HEK293 (cell line): ENCODE measurements around the gene GALNT8.

ENCODE experiments used
- CTCF ChIA-PET: fragments of 350-600 bp; formaldehyde crosslinking; extraction: SDS; loops from one replicate; lab custom pipeline; 2021; ENCODE audit warnings: antibody characterized with exemption; lab: Yijun Ruan, JAX
- POLR2A ChIA-PET: fragments of 300-600 bp; formaldehyde crosslinking; extraction: SDS; loops from one replicate; lab custom pipeline; 2020; ENCODE audit warnings: antibody characterized with exemption, inconsistent platforms; lab: Yijun Ruan, JAX
- H3K27ac ChIP-seq: fragments of 200-500 bp; sonication (Bioruptor generic); 2 replicates; pipeline ENCODE4 v1.5.1; 2014; ENCODE audit warnings: low read depth, low read length, control low read depth, inconsistent platforms; ENCODE audit errors: extremely low read depth
- H3K36me3 ChIP-seq, 2 experiments: fragments of 200-500 bp in 1 of 2; sonication (Bioruptor generic) in 1 of 2; 1 replicate in 1 of 2; 2 replicates in 1 of 2; pipeline ENCODE4 v1.5.1; 2014 to 2017; ENCODE audit warnings: inconsistent platforms in 2 of 2, low read length in 2 of 2; ENCODE audit not compliant: control insufficient read depth in 2 of 2, insufficient read depth in 1 of 2
- H3K4me1 ChIP-seq: fragments of 200-500 bp; sonication (Bioruptor generic); 2 replicates; pipeline ENCODE4 v1.5.1; 2014; ENCODE audit warnings: mild to moderate bottlenecking, low read length, inconsistent platforms; ENCODE audit not compliant: control insufficient read depth, insufficient read depth
- H3K4me3 ChIP-seq: 2 replicates; pipeline ENCODE4 v1.5.1; 2011; ENCODE audit warnings: low read depth, mild to moderate bottlenecking, control low read depth, low read length, moderate library complexity
- H3K9me3 ChIP-seq: fragments of 200-500 bp; sonication (Bioruptor generic); 2 replicates; pipeline ENCODE4 v1.5.1; 2014; ENCODE audit warnings: low read depth, low read length, inconsistent platforms; ENCODE audit not compliant: control insufficient read depth, insufficient read depth
- HOXD13 ChIP-seq: sonication (generic); formaldehyde crosslinking; IDR thresholded peaks from 2 replicates; pipeline ENCODE4 v1.8.0; 2022; ENCODE audit warnings: missing genetic modification reagents, borderline replicate concordance
- KLF1 ChIP-seq: fragments of 450-650 bp; formaldehyde crosslinking; IDR thresholded peaks from 2 replicates; pipeline ENCODE4 v1.5.1; 2016; ENCODE audit warnings: missing biosample characterization, missing genetic modification characterization
- KLF16 ChIP-seq: fragments of 450-650 bp; formaldehyde crosslinking; IDR thresholded peaks from 2 replicates; pipeline ENCODE4 v1.5.1; 2017; ENCODE audit warnings: missing biosample characterization, missing genetic modification characterization
- MEIS1 ChIP-seq: sonication (generic); formaldehyde crosslinking; IDR thresholded peaks from 2 replicates; pipeline ENCODE4 v1.8.1; 2022; ENCODE audit warnings: missing genetic modification reagents, mild to moderate bottlenecking, borderline replicate concordance
- SCRT2 ChIP-seq: fragments of 450-650 bp; formaldehyde crosslinking; IDR thresholded peaks from 2 replicates; pipeline ENCODE4 v1.5.1; 2016; ENCODE audit warnings: missing biosample characterization, missing genetic modification characterization
- SP2 ChIP-seq: fragments of 450-650 bp; formaldehyde crosslinking; IDR thresholded peaks from 2 replicates; pipeline ENCODE4 v1.5.1; 2016; ENCODE audit warnings: missing biosample characterization, missing genetic modification characterization
- TCF7L2 ChIP-seq: IDR thresholded peaks from 2 replicates; pipeline ENCODE4 v1.6.1; 2011; ENCODE audit warnings: low read depth, mild to moderate bottlenecking, inconsistent platforms, low read length, moderate library complexity, borderline replicate concordance
- WT1 ChIP-seq: fragments of 450-650 bp; formaldehyde crosslinking; IDR thresholded peaks from 2 replicates; pipeline ENCODE4 v1.5.1; 2016; ENCODE audit warnings: missing biosample characterization, missing genetic modification characterization
- YY2 ChIP-seq: fragments of 450-650 bp; formaldehyde crosslinking; IDR thresholded peaks from 2 replicates; pipeline ENCODE4 v1.5.1; 2016; ENCODE audit warnings: missing biosample characterization, missing genetic modification characterization
- ZFP41 ChIP-seq: fragments of 450-650 bp; formaldehyde crosslinking; IDR thresholded peaks from 2 replicates; pipeline ENCODE4 v1.5.1; 2016; ENCODE audit warnings: missing biosample characterization, missing genetic modification characterization, borderline replicate concordance
- ZNF132 ChIP-seq: fragments of 450-650 bp; formaldehyde crosslinking; IDR thresholded peaks from 2 replicates; pipeline ENCODE4 v1.5.1; 2017; ENCODE audit warnings: missing biosample characterization, missing genetic modification characterization, borderline replicate concordance
- ZNF23 ChIP-seq: fragments of 450-650 bp; formaldehyde crosslinking; IDR thresholded peaks from 2 replicates; pipeline ENCODE4 v1.5.1; 2016; ENCODE audit warnings: missing biosample characterization, missing genetic modification characterization, borderline replicate concordance
- ZNF239 ChIP-seq: fragments of 450-650 bp; formaldehyde crosslinking; IDR thresholded peaks from 2 replicates; pipeline ENCODE4 v1.5.1; 2016; ENCODE audit warnings: missing biosample characterization, missing genetic modification characterization
- ZNF280D ChIP-seq: fragments of 450-650 bp; formaldehyde crosslinking; IDR thresholded peaks from 2 replicates; pipeline ENCODE4 v1.5.1; 2016; ENCODE audit warnings: missing biosample characterization, missing genetic modification characterization
- ZNF362 ChIP-seq: fragments of 450-650 bp; formaldehyde crosslinking; IDR thresholded peaks from 2 replicates; pipeline ENCODE4 v1.5.1; 2016; ENCODE audit warnings: missing biosample characterization, missing genetic modification characterization
- ZNF37A ChIP-seq: fragments of 450-650 bp; IDR thresholded peaks from 2 replicates; pipeline ENCODE4 v1.5.1; 2018; ENCODE audit warnings: missing biosample characterization, missing genetic modification characterization
- ZNF391 ChIP-seq: fragments of 450-650 bp; formaldehyde crosslinking; IDR thresholded peaks from 2 replicates; pipeline ENCODE4 v1.5.1; 2016; ENCODE audit warnings: low read depth, missing biosample characterization, missing genetic modification characterization, borderline replicate concordance
- ZNF423 ChIP-seq: fragments of 450-650 bp; formaldehyde crosslinking; IDR thresholded peaks from 2 replicates; pipeline ENCODE4 v1.5.1; 2016; ENCODE audit warnings: missing biosample characterization, missing genetic modification characterization
- ZNF426 ChIP-seq: fragments of 450-650 bp; formaldehyde crosslinking; IDR thresholded peaks from 2 replicates; pipeline ENCODE4 v1.5.1; 2017; ENCODE audit warnings: missing biosample characterization, missing genetic modification characterization, mild to moderate bottlenecking, inconsistent platforms, moderate library complexity
- ZNF513 ChIP-seq: fragments of 450-650 bp; IDR thresholded peaks from 2 replicates; pipeline ENCODE4 v1.5.1; 2018; ENCODE audit warnings: missing biosample characterization, missing genetic modification characterization
- ZNF549 ChIP-seq: fragments of 450-650 bp; IDR thresholded peaks from 2 replicates; pipeline ENCODE4 v1.5.1; 2018; ENCODE audit warnings: missing biosample characterization, missing genetic modification characterization, mild to moderate bottlenecking, inconsistent platforms, moderate library complexity
- ZNF596 ChIP-seq: fragments of 450-650 bp; IDR thresholded peaks from 2 replicates; pipeline ENCODE4 v1.5.0; 2018; ENCODE audit warnings: missing biosample characterization, mild to moderate bottlenecking, missing genetic modification characterization, moderate library complexity
- ZNF776 ChIP-seq: fragments of 450-650 bp; formaldehyde crosslinking; IDR thresholded peaks from 2 replicates; pipeline ENCODE4 v1.5.0; 2017; ENCODE audit warnings: missing biosample characterization, missing genetic modification characterization, borderline replicate concordance
- TF ChIP-seq, protein P1 (sequence below): fragments of 450-650 bp; formaldehyde crosslinking; IDR thresholded peaks from 2 replicates; pipeline ENCODE4 v1.5.1; 2016; ENCODE audit warnings: missing biosample characterization, missing genetic modification characterization, borderline replicate concordance
- TF ChIP-seq, protein P2 (sequence below): fragments of 450-650 bp; formaldehyde crosslinking; IDR thresholded peaks from 2 replicates; pipeline ENCODE4 v1.5.1; 2017; ENCODE audit warnings: missing biosample characterization, missing genetic modification characterization

Gene GALNT8

DNA sequence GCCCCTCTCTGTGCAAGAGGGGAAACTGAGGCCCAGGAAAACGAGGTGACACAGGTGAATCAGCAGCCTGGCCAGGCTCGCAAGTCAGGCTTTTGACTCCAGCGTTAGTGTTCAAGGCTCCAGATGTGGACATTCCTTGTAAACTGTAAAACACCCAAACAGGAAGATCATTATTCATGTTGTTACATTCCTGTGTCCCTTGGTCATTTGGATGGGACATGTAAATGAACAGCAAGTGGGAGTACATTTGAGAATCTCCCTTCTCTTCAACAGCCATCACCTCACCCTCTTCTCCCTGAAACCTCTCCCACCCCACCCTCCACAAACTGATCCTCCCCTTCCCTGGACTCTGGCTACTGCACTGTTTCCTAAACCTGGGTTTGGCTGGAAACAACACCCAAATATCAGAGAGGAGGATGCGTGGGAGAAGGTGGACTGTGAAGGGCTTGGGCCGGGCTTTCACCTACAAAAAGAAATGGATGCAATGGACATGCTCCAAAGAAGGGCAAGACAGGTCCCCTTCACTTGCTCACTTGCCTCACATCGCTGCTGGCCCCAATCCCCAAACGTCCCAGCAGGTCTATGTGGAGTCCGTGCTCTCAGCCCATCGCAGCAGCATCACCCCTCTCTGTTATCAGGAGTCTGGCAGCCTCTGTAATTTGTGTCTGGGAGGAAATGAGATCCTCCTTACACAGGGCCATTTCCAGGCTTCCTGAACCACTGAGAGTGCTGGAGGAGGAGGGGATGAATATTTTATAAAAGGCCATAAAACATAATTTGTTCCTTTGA lies 76.7 kb downstream of the GALNT8 start:
- TF ChIP-seq ZNF132 (tag by site-specific recombination) (no peak), HOXD13 (CRISPR knock-in tag) (no peak), ZNF549 (tag by site-specific recombination) (no peak), ZNF239 (tag by site-specific recombination) (no peak), WT1 (tag by site-specific recombination) (no peak), ZNF423 (no peak)
- Histone ChIP-seq H3K27ac (no peak overlapping the region), H3K4me1 (no peaks in the 10 kb centered on the region), H3K9me3 (no peaks in the 10 kb centered on the region), H3K36me3 (no peaks in the 10 kb centered on the region), H3K4me3 (no peak overlapping the region)
- POLR2A ChIA-PET, result no interaction called here
- CTCF ChIA-PET, result no interaction called here

- TF ChIP-seq, protein P1, sequence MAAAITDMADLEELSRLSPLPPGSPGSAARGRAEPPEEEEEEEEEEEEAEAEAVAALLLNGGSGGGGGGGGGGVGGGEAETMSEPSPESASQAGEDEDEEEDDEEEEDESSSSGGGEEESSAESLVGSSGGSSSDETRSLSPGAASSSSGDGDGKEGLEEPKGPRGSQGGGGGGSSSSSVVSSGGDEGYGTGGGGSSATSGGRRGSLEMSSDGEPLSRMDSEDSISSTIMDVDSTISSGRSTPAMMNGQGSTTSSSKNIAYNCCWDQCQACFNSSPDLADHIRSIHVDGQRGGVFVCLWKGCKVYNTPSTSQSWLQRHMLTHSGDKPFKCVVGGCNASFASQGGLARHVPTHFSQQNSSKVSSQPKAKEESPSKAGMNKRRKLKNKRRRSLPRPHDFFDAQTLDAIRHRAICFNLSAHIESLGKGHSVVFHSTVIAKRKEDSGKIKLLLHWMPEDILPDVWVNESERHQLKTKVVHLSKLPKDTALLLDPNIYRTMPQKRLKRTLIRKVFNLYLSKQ, result no peak
- TF ChIP-seq ZNF513 (tag by site-specific recombination), result no peak
- no peak for TF ChIP-seq KLF1 (tag by site-specific recombination)
- TF ChIP-seq ZNF280D (tag by site-specific recombination), result no peak
- no peak for TF ChIP-seq SCRT2 (tag by site-specific recombination)
- TF ChIP-seq ZNF391 (tag by site-specific recombination), result no peak
- TF ChIP-seq ZFP41 (tag by site-specific recombination), result no peak
- no peak for TF ChIP-seq ZNF37A (tag by site-specific recombination)
- TF ChIP-seq SP2 (tag by site-specific recombination), result no peak
- no peak for TF ChIP-seq ZNF23 (tag by site-specific recombination)
- TF ChIP-seq ZNF776 (tag by site-specific recombination), result no peak
- no peak for TF ChIP-seq KLF16
- no peak for TF ChIP-seq ZNF596
- TF ChIP-seq ZNF426, result no peak
- TF ChIP-seq, protein P2, sequence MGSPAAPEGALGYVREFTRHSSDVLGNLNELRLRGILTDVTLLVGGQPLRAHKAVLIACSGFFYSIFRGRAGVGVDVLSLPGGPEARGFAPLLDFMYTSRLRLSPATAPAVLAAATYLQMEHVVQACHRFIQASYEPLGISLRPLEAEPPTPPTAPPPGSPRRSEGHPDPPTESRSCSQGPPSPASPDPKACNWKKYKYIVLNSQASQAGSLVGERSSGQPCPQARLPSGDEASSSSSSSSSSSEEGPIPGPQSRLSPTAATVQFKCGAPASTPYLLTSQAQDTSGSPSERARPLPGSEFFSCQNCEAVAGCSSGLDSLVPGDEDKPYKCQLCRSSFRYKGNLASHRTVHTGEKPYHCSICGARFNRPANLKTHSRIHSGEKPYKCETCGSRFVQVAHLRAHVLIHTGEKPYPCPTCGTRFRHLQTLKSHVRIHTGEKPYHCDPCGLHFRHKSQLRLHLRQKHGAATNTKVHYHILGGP (tag by site-specific recombination), result no peak
- no peak for TF ChIP-seq MEIS1 (CRISPR knock-in tag)
- no peak for TF ChIP-seq ZNF362
- no peak for TF ChIP-seq TCF7L2
- TF ChIP-seq YY2, result no peak
- POLR2A ChIA-PET, result no interaction called here
- Histone ChIP-seq H3K4me1 (no peaks in the 10 kb centered on the region), H3K9me3 (no peaks in the 10 kb centered on the region), H3K4me3 (no peak overlapping the region), H3K27ac (no peak overlapping the region), H3K36me3 (no peaks in the 10 kb centered on the region)
- CTCF ChIA-PET, result no interaction called here
These were observed 80.4 kb downstream of the GALNT8 start for GRCh38 chr12:4800555-4800954.
